Astrocyte of the spinal cord (primary cell): Measurements from ENCODE around the gene MRPS2.
A peak's percentile ranks its signal among the peaks of the same experiment; 100 is the strongest.
"Not testable (repeated sequence)": the region's sequence is repeated elsewhere in the genome, so short reads cannot be mapped to it uniquely, and the experiment has no call there.

Source experiments
- DNase-seq: peaks from one replicate; pipeline ENCODE4 v3.0.0; 2011; ENCODE audit warnings: low read depth, low spot score
- H3K4me3 ChIP-seq: 2 replicates; pipeline ENCODE4 v1.5.1; 2011; ENCODE audit warnings: low read depth, mild to moderate bottlenecking, low read length, moderate library complexity
- CTCF ChIP-seq: IDR thresholded peaks from 2 replicates; pipeline ENCODE4 v1.5.1; 2012; ENCODE audit warnings: low read depth, mild to moderate bottlenecking, low read length, inconsistent platforms
- in situ Hi-C: cut with HindIII; loops from 2 replicates; pipeline ENCODE4 v1.10.0; 2017; ENCODE audit warnings: low sequenced_read_pairs

The MRPS2 gene

GRCh38 chr9:135512904-135513303 is 12.4 kb downstream of the MRPS2 start:
- DNase-seq = peak; percentile 38
- no peak for TF ChIP-seq CTCF
- in situ Hi-C loops = no loop called here
- H3K4me3 ChIP-seq = no peak overlapping the region

- TF ChIP-seq CTCF = no peak
- in situ Hi-C loops = no loop called here
- no peak overlapping the region for H3K4me3 ChIP-seq
- no peak for DNase-seq
Observed at GRCh38 chr9:135513351-135513846, 12.9 kb downstream of the MRPS2 start.

GRCh38 chr9:135513906-135514305 is 13.4 kb downstream of the MRPS2 start:
- in situ Hi-C loops, H3K4me3 ChIP-seq, DNase-seq: not testable (repeated sequence)

- DNase-seq = no peak
- H3K4me3 ChIP-seq = no peak overlapping the region
- no peak for TF ChIP-seq CTCF
- in situ Hi-C loops = no loop called here
Observed at GRCh38 chr9:135514342-135515082, 14.0 kb downstream of the MRPS2 start.

GRCh38 chr9:135515083-135515951 is 14.8 kb downstream of the MRPS2 start:
- no peak overlapping the region for H3K4me3 ChIP-seq
- in situ Hi-C loops = no loop called here
- no peak for DNase-seq
- no peak for TF ChIP-seq CTCF

- in situ Hi-C loops = no loop called here
- no peak overlapping the region for H3K4me3 ChIP-seq
- no peak for DNase-seq
- TF ChIP-seq CTCF = no peak
Observed at GRCh38 chr9:135516132-135516860, 15.8 kb downstream of the MRPS2 start.
